Suprapubic skin (tissue), 3 donors: ENCODE measurements around the gene SMYD3.

Experiments
- CTCF ChIP-seq, 2 donors: fragments of 200-600 bp in 1 of 2; fragments of 450-650 bp in 1 of 2; sonication (generic) in 1 of 2; IDR thresholded peaks; one replicate each; pipeline ENCODE4 v1.5.1; 2016 to 2019; ENCODE audit warnings: antibody characterized with exemption in 2 of 2, mild to moderate bottlenecking in 1 of 2, moderate library complexity in 1 of 2
- POLR2A ChIP-seq, 2 donors: fragments of 450-650 bp; IDR thresholded peaks; one replicate each; pipeline ENCODE4 v1.6.1; 2017; ENCODE audit warnings: antibody characterized with exemption in 2 of 2, mild to moderate bottlenecking in 2 of 2, moderate library complexity in 2 of 2

GRCh38 chr1:246512635-246513034 is 5.6 kb upstream of the SMYD3 start:
- TF ChIP-seq CTCF (IDR thresholded peaks at IDR 0.05) (no peak), POLR2A (IDR thresholded peaks at IDR 0.05) (no peak)
